T-helper 1 cell treated with Interleukin-12 subunit alpha and Interleukin-12 subunit beta and Interleukin-4 antibody, amounts not matched to agents 30 ng/mL and 1 ng/mL, for 36 hours (primary cell): ENCODE measurements around the gene SERPINH1. TPM values are rescaled to one million over a fixed set of nuclear protein-coding genes. Genes with fewer than 3 reads are reported as not detected.

Experiments used
- intact Hi-C: fragments of 100-400 bp; cut with micrococcal nuclease; formaldehyde crosslinking; loops from one replicate; pipeline ENCODE4 v1.15.1; 2024
- total RNA-seq: library from RNA; stranded (reverse); gene quantifications from 2 replicates; pipeline ENCODE4 v1.2.3, GENCODE V29; 2022

The SERPINH1 gene
- total RNA-seq, 1 donor from 2014 or later, result 17.1 TPM

DNA sequence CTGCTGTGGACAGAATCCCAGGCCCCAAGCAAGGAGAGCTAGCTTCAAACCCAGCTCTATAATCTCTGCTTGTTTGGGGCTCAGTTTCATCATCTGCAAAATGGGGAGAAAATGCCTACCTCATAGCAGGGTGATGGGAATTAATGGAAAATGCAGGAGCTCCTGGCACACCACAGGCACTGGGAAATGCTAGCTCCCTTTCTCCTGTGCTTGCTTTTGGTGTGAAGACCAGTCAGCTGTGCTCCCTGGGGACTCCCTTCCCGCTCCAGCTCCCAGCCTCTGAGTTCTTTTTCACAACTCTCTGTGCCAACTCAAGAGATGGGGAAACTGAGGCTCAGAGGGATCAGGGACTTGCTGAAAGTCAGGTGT, 8.2 kb upstream of the SERPINH1 start:
- intact Hi-C loops, result no loop called here

DNA sequence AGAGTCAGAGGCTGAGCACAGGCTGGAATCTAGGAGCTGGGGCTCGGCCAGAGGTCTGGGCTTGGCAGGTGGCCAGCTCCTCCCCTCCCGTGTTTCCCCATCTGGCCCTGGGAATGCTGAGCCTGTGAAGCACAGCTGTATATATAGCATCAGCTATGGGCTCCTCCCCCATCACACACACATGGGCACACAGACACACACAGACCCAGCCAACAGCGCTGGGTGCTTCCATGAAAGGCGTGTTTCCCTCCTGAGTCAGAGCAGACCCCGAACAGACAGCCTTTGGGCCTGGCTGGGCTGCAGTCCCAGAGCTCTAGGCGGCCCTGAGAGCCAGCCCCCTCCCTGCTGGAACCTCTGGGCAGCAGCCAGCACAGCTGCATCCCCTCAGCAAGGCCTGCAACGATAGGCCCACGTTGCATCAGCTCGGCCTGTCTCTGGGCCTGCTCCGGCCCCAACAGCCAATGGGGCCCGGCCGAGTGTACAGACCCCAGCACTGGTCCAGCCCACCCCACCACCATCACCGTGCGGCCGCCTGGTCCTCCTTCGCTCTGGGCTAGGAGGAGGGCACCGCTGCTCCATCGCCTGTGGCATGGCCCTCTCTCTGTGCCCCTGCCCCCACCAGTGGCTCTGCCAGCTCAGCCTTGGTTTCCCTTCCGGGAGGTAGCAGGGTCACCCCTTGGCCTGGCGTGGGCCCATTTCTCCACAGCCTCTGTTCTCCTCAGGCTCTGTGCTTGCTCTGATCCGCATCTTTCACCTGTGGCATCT, 7.6 kb upstream of the SERPINH1 start:
- intact Hi-C loops, result no loop called here

DNA sequence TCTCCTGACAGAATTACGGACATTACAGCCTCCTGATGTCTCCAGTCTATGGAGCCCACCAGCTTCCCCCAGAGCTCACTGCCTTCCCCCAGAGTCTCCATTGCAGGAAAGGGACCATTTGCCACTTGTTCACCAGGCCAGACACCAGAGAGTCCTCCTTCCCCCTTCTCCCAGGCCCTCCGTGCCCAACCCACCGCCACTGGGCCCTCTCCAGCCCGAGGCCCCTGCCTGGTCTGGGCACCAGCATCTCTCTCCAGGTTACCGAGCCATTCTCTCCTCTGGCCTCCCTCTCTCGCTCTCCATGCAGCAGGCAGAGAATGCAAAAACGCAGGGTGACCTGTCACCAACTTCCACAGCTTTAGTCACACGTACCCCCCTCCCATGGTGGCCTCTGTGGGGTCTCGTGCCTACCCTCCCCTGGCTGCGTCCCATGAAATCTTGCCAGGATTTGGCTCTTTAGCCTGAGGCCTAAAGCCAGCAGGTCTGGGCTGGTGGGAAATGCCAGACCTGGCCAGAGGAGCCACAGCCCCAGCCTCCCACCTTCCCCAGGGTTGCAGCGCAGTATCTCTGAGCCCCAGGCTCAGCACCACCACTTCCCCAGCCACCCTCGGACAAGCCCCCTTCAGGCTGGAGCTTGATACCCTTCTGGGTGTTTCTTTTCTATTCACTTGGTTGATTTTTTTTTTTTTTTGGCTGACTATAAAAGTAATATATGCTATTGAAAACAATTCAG, 6.8 kb upstream of the SERPINH1 start:
- intact Hi-C loops, result no loop called here

DNA sequence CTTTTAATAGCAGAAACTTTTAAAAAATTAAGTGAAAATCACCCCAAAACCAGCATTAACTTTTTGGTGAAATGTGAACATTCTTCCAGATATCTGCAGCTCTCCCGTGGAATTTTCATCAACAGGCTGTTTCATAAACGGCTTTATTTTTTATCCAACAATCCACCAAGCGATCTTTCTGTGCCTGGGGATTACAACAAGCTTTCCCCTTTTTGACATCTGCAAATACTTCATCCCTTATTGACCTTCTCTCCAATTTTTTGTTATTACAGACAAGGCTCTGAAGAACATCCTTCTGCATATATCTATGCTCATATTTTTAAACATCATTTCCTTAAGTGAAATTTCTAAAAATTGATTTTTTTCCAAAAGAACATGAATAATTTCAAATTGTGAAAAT, 5.8 kb upstream of the SERPINH1 start:
- intact Hi-C loops, result no loop called here

DNA sequence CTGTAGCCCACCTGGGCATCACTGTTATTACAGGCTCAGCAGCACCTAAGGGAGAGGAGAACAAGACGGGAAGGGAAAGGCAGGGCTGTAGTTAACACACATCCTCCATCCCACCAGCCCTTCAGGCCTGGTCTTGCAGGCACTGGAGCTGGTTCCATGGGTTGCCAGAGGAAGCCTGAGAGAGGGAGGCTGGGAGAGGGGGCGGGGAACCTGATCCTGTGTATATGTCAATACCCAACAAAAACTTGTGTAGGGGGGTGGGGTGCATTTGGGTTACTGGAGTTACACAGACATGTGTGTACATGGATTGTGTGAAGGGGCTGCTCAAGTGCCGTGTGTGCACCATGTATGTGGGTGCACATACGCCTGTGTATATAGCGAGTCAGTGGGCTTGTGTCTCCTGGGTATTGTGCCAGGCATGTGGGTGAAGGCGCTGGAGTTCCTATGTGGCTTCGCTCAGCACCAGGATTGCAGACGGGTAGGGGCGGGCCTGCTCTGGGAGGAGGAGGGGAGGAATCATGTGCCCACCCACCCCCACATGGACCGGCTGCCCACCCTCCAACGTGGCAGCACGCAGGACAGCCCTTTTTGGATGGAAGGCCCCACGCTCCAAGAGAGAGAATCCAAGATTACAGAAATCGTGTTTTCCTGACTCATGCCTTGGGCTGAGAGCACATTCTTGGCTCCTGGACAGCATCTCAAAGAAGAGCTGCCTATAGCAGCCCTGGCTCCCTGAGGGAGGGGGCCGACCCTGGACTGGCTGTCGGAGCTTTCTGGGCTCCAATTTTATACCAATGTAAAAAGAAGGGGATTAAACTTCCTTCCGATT, 4.2 kb upstream of the SERPINH1 start:
- intact Hi-C loops, result no loop called here

DNA sequence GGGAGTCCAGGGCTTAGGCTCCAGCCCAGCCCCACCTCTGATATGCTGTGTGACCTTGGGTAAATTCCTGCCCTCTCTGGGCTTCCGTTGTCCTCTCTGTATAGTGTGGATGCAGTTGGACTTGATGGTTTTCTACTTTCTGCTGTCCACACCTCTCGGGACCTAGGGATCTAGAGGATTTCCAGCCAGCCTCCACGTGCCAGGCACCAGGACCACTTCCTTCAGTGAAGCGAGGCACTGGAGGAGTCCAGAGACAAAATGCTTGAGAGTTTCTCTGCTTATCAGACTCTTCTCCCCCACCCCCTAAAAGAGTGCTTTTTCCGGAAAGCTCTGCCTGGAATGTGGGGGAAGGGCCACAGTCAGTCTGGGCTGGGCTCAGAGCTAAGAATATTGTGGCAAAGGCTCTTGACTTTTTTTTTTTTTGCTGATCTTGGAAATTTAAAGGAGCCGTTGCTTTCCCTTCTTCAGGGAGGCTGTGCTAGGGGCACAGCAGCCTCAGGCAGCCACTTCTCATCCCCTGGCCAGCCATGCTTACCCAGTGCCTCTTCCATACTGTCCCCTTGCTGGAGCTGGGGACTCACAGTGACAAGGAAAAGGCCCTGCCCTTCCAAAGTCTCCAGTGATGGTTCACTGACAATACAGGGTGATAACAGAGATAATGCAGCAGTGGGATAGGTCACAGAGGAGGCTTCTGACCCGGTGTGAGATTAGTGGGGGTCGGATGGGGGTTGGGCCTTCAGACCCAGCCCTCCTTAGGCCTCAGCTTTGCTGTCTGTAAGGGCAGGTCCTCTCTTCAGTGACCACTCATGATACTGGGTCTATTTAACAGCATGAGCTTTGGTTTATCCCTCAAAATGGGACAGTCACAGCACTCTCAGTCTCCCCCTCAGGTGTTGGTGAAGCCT, 2.9 kb upstream of the SERPINH1 start:
- intact Hi-C loops, result no loop called here

DNA sequence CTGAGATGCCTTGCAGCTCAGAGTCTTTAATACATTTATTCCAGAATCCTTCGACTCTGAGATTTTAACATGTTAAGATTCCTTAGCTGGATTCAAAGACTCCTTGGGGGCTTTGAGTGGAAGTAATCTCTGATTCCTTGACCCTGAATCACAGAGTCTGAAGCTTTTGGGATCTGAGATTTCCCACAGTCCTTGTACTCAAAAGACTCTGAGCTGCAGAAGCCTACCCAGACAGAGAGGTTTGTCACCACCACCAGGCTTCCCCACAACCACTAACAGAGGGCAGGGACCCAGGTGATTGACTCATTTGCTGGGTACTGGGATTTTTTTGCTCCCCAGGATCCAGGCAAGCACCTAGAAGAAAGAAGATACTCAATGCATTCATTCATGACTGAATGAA, 1.4 kb upstream of the SERPINH1 start:
- intact Hi-C loops, result no loop called here

DNA sequence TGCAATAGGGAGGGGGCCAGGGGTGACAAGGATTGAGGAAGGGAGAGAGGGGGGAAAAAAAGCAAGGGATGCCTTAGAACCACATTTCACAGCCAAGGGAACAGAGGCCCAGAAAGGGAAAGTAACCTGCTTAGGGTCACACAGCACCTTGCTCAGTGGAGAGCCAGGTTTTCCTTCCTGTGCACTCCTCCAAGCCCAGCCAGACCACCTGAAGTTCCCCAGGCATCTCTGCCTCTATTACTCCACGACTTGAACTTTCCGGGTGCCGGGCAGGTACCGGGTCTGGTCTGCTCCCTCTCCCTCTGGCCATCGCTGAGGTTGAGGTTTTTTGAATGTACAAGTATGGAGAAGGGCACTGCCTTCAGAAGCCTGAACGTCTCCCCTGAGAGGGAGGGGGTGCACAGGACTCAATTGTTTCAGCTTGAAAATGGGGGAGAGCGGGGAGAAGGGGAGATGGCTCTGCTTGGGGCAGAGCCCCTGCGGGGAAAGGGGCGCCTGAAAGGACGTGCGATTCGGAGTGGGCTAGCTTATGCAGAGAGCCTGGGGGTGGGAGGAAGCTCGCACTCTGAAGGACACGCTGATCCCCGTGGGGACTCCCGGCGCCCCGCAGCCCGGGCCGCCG, 516 bp upstream of the SERPINH1 start:
- intact Hi-C loops, result loop anchor here (1.0 to 2.0 kb wide), 4 partner anchors 24 to 162 kb away; partner anchors contain the start of genes MAP6 and RPS3

DNA sequence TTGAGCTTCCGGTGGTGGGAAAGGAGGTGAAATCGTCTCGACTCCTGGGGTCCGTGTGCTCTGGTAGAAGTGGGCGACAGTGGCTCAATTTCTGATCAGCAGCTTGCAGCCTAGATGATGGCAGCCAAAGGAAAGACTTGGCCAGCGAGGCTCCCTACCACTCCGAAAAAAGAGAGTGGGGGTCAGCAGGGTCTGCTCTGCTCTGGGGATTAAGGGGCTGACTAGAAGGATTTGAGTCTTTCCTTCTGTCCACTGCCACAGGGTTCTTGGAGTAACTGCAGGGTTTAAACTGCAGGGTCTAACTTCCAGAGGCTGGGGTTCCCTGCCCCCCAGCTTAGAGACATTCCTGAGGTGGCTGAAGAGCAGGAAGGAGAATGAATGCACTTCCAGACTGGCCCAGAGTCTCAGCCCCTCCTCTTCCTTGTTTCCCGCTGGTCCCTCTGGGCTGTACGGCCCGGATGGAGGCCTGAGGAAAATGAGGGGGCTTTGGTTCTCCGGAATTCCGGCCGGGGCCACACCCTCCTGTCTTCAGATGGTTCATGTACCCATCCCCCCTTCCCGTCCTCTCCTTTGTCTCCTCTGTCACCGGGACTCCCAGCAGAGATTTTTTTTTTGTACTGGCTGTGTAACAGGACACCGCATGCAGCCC, 907 bp downstream of the SERPINH1 start:
- intact Hi-C loops, result loop anchor here (1.0 to 2.0 kb wide), 4 partner anchors 26 to 164 kb away; partner anchors contain the start of genes MAP6 and RPS3

DNA sequence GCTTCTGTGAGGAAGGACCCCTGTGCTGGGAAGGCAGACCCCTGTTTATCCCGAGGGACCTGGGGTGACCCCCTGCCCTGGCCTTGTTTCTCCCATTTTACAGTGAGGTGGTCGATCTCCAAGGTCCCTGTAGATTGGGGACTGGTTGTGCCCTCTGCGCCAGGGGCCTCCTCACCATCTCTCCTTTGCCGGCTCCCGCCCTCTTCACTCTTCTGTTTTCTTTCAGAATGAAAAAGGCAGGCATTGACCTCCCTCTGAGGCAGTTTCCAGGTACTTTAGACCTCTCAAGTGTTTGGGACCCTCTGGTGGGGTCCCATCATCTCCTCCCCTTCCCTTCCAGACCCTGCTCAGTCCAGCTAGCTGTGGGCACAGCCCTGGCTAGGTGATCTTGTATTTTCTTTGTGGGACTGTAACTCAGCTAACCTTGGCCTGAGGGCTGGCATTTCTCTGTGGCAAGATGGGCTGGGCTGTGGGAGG, 1.5 kb downstream of the SERPINH1 start:
- intact Hi-C loops, result loop anchor here (2.0 kb wide), 2 partner anchors 37 to 105 kb away; partner anchors contain the start of gene MAP6

DNA sequence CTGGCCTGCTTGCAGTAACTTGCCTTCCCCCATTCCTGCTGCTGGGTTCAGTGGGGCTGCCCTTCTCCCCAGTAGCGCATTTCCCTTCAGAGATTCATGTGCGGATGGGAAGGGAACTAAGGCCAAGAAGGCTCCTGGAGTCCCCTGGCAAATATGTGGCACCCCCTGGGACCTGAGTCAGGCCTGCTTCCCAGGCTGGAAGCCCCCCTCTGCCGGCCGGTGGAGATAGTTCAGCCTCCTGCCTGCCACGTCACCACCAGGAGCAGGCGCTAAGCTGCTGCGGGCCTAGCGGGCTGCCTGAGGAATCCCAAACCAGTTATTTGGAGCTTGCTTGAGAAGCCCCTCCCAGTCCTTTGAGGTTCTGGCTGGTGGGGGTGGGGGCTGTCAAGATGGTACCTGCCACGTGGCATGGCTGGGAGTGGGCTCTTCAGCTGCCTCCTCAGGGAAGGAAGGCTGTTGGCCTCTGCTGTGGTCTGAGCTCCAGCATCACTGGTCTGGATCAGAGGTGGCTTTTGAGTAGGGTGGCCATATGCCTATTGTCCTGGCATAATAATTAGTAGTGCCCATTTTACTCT, 2.0 kb downstream of the SERPINH1 start:
- intact Hi-C loops, result loop anchor here (2.0 kb wide), 2 partner anchors 37 to 105 kb away; partner anchors contain the start of gene MAP6

DNA sequence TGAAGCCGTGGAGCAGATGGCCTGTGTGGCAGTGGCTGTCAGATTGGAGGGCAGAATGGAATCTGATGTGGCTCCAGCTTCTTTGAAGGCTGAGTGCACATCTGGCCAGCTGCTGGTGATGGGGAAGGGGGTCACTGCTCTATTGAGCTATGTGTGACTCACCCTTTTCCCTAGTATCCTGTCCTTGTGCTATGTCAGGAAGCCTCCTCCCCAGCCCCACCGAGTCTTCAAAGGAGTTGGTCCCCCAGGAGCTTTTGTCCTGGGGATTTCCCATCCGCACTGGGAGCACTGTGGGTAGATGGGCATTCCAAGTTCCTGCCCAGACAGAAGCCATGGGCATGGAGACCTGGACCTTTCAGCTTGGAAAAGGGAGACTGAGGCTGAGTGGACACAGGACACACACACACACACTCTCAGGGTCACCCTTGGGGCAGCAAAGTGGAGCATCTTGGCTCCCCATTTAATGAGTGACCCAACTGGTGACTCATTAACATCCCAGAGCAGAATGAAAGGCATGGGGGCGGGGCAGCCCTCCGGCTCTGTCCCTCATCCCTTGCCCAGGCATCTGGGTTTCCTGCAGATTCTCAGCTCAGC, 3.3 kb downstream of the SERPINH1 start:
- intact Hi-C loops, result no loop called here

DNA sequence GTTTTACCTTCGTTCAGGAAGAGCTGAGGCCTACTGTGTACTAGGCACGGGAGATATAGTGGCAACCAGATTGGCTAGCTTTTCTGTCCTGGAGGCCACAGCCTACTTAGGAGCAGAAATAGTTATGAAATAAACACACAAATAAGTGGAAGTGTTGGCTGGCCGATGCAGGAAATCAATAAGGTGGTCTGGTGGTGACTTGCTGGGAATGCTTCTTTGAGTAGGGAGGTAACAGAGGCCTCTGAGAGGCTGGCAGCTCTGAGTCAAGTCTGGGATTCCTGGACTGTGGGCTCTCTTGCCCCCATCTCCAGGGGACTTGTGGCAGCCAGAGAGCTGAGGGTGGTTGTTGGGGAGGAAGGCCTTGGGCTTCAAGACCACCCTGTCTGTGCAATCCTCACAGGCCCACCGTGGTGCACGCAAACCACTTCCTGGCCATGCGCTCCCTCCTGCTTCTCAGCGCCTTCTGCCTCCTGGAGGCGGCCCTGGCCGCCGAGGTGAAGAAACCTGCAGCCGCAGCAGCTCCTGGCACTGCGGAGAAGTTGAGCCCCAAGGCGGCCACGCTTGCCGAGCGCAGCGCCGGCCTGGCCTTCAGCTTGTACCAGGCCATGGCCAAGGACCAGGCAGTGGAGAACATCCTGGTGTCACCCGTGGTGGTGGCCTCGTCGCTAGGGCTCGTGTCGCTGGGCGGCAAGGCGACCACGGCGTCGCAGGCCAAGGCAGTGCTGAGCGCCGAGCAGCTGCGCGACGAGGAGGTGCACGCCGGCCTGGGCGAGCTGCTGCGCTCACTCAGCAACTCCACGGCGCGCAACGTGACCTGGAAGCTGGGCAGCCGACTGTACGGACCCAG, 4.1 kb downstream of the SERPINH1 start:
- intact Hi-C loops, result no loop called here

DNA sequence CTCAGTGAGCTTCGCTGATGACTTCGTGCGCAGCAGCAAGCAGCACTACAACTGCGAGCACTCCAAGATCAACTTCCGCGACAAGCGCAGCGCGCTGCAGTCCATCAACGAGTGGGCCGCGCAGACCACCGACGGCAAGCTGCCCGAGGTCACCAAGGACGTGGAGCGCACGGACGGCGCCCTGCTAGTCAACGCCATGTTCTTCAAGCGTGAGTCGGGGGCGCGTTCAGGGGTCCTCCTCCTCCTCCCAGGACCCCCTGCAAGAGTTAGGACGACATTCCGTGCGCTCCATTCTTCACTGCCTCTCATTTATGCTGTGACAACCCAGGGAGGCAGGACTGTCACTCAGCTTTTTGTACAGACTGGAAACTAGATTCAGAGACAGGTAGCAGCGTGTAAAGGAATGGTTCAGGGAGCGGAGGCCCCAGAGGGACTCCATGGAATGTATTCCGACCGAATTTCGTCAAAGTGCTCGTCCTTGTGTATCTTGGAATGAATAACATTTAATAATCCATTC, 4.8 kb downstream of the SERPINH1 start:
- intact Hi-C loops, result no loop called here

DNA sequence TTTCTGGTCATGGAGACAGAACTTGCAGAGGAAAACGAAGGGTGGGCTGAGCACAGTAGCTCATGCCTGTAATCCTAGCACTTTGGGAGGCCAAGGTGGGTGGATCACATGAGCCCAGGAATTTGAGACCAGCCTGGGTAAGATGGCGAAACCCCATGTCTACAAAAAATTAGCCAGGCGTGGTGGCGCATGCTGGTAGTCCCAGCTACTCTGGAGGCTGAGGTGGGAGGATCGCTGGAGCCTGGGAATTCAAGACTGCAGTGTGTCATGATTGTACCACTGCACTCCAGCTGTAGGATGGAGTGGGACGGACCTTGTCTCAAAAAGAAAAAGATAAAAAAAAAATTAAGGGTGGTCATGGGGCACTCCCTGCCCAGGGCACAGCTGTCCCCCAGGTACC, 5.9 kb downstream of the SERPINH1 start:
- intact Hi-C loops, result no loop called here

DNA sequence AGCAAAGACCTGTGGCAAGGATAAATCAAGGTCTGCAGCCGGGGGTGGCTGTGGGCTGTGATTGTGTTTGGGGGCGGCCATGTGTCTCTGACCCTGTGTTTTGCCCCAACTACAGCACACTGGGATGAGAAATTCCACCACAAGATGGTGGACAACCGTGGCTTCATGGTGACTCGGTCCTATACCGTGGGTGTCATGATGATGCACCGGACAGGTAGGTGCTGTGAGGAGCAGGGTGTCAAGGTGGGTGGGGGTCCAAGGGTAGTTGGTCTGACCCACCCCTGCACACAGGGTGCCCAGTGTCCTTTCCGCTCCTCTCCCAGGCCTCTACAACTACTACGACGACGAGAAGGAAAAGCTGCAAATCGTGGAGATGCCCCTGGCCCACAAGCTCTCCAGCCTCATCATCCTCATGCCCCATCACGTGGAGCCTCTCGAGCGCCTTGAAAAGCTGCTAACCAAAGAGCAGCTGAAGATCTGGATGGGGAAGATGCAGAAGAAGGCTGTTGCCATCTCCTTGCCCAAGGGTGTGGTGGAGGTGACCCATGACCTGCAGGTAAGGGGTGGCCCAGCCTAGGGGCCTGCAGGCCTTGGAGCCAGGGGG, 6.7 kb downstream of the SERPINH1 start:
- intact Hi-C loops, result no loop called here

DNA sequence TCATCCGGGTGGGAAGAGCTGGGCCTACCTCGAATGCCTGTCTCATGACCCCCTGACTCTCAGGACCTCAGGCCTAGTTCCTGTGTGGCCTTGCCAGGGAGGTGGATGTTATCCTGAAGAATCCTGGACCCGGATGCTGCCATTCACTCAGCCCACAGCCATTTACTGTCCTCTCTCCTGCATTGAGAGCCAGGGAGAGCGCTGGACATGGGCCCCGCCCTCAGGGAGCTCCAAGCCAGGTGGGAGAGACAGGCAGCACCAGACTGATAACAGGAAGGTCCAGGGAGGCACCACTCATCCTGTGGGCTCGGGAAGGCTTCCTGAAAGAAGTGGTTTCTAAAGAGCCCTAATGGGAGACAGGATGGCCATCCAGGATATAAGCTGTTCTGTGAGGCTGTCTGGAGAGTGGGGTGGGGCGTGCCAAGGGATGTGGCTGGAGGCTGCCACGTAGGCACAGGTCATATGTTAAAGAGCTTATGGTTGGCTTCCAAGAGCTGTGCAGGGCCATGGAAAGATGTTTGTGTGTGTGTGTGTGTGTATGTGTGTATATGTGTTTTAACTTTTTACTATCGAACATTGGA, 8.6 kb downstream of the SERPINH1 start:
- intact Hi-C loops, result no loop called here
